ENCODE data around the gene OCA2.

DNA sequence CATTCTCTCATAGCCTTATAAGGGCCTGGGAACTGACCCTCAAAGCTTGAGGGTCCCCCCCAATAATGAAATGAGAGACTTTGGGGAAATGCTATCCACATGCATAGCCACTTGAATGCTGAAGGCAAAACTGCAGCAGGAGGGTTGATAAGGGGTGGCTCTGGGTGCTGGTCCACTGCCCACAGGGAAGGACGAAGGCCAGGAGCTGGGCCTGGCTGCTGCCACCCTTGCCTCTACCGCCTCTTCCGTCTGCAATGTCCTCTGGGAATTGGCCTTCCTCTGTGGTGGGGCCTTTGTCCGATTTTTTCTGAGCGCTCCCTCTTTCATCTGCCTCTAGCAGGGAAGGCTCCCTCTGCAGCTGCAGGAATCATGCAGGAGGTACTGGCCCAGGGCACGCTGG is 41.0 kb downstream of the OCA2 start:
- TF ChIP-seq, protein P1, sequence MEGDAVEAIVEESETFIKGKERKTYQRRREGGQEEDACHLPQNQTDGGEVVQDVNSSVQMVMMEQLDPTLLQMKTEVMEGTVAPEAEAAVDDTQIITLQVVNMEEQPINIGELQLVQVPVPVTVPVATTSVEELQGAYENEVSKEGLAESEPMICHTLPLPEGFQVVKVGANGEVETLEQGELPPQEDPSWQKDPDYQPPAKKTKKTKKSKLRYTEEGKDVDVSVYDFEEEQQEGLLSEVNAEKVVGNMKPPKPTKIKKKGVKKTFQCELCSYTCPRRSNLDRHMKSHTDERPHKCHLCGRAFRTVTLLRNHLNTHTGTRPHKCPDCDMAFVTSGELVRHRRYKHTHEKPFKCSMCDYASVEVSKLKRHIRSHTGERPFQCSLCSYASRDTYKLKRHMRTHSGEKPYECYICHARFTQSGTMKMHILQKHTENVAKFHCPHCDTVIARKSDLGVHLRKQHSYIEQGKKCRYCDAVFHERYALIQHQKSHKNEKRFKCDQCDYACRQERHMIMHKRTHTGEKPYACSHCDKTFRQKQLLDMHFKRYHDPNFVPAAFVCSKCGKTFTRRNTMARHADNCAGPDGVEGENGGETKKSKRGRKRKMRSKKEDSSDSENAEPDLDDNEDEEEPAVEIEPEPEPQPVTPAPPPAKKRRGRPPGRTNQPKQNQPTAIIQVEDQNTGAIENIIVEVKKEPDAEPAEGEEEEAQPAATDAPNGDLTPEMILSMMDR (conservative IDR thresholded peaks at IDR 0.05; ENCODE audit: low read depth, low read length): no peak
- TF ChIP-seq CEBPB (IDR thresholded peaks at IDR 0.05; ENCODE audit: low read depth, low read length) (no peak), MAZ (IDR thresholded peaks at IDR 0.05; ENCODE audit: borderline replicate concordance, low read depth, low read length) (no peak), POLR2A (IDR thresholded peaks at IDR 0.05; ENCODE audit: low read depth, low read length) (no peak), RCOR1 (IDR thresholded peaks at IDR 0.05; ENCODE audit: insufficient replicate concordance, low read length) (no peak), SMC3 (IDR thresholded peaks at IDR 0.05; ENCODE audit: low read depth, low read length) (no peak)
- TF ChIP-seq, protein P2, sequence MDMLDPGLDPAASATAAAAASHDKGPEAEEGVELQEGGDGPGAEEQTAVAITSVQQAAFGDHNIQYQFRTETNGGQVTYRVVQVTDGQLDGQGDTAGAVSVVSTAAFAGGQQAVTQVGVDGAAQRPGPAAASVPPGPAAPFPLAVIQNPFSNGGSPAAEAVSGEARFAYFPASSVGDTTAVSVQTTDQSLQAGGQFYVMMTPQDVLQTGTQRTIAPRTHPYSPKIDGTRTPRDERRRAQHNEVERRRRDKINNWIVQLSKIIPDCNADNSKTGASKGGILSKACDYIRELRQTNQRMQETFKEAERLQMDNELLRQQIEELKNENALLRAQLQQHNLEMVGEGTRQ (IDR thresholded peaks at IDR 0.05; ENCODE audit: low read depth, low read length): no peak

Measured in IMR-90 (cell line).